Ishikawa (cell line): ENCODE measurements around the gene UBL7.

Source experiments
- CEBPB ChIP-seq: IDR thresholded peaks from 2 replicates; pipeline ENCODE4 v1.6.1; 2012
- EGR1 ChIP-seq: IDR thresholded peaks from 2 replicates; pipeline ENCODE4 v1.6.1; 2012
- EP300 ChIP-seq: IDR thresholded peaks from 2 replicates; pipeline ENCODE4 v1.6.1; 2012; ENCODE audit warnings: borderline replicate concordance
- MAX ChIP-seq: IDR thresholded peaks from 2 replicates; pipeline ENCODE4 v1.6.1; 2012
- NFIC ChIP-seq: IDR thresholded peaks from 2 replicates; pipeline ENCODE4 v1.6.1; 2012
- RAD21 ChIP-seq: IDR thresholded peaks from 2 replicates; pipeline ENCODE4 v1.6.1; 2012; ENCODE audit warnings: low read depth
- REST ChIP-seq: IDR thresholded peaks from 2 replicates; pipeline ENCODE4 v1.6.1; 2012; ENCODE audit warnings: low read depth, mild to moderate bottlenecking
- TAF1 ChIP-seq: IDR thresholded peaks from 2 replicates; pipeline ENCODE4 v1.6.1; 2012; ENCODE audit warnings: low read depth, mild to moderate bottlenecking

GRCh38 chr15:74411686-74412085, 49.3 kb downstream of the UBL7 start:
- TF ChIP-seq MAX (no peak), REST (no peak), EGR1 (no peak), TAF1 (no peak), EP300 (no peak), RAD21 (no peak), CEBPB (no peak), NFIC (no peak)
